Ishikawa (cell line): ENCODE measurements around the gene SRSF12.

Experiments
- CEBPB ChIP-seq: IDR thresholded peaks from 2 replicates; pipeline ENCODE4 v1.6.1; 2012
- CREB1 ChIP-seq: IDR thresholded peaks from 2 replicates; pipeline ENCODE4 v1.6.1; 2012; ENCODE audit warnings: low read depth
- EGR1 ChIP-seq: IDR thresholded peaks from 2 replicates; pipeline ENCODE4 v1.6.1; 2012
- EP300 ChIP-seq: IDR thresholded peaks from 2 replicates; pipeline ENCODE4 v1.6.1; 2012; ENCODE audit warnings: borderline replicate concordance
- FOXM1 ChIP-seq: IDR thresholded peaks from 2 replicates; pipeline ENCODE4 v1.6.1; 2012; ENCODE audit warnings: low read depth, borderline replicate concordance
- NFIC ChIP-seq: IDR thresholded peaks from 2 replicates; pipeline ENCODE4 v1.6.1; 2012
- RAD21 ChIP-seq: IDR thresholded peaks from 2 replicates; pipeline ENCODE4 v1.6.1; 2012; ENCODE audit warnings: low read depth
- TAF1 ChIP-seq: IDR thresholded peaks from 2 replicates; pipeline ENCODE4 v1.6.1; 2012; ENCODE audit warnings: low read depth, mild to moderate bottlenecking
- TCF12 ChIP-seq: IDR thresholded peaks from 2 replicates; pipeline ENCODE4 v1.6.1; 2012; ENCODE audit warnings: low read depth
- TEAD4 ChIP-seq: IDR thresholded peaks from 2 replicates; pipeline ENCODE4 v1.6.1; 2012
- YY1 ChIP-seq: IDR thresholded peaks from 2 replicates; pipeline ENCODE4 v1.6.1; 2012; ENCODE audit warnings: low read depth
- ZBTB7A ChIP-seq: IDR thresholded peaks from 2 replicates; pipeline ENCODE4 v1.6.1; 2012; ENCODE audit warnings: low read depth
- TF ChIP-seq, protein P1 (sequence below): IDR thresholded peaks from 2 replicates; pipeline ENCODE4 v1.6.1; 2012
- TF ChIP-seq, protein P2 (sequence below): IDR thresholded peaks from 2 replicates; pipeline ENCODE4 v1.6.1; 2012; ENCODE audit warnings: low read depth, mild to moderate bottlenecking
- TF ChIP-seq, protein P3 (sequence below): IDR thresholded peaks from 2 replicates; pipeline ENCODE4 v1.6.1; 2012

The SRSF12 gene

GRCh38 chr6:89117211-89118108 lies at the start of gene SRSF12:
TSS of gene SRSF12 (minus strand) at chr6:89118071. CDS start at chr6:89117887, 184 bp downstream.
- no peak for TF ChIP-seq EGR1
- TF ChIP-seq CREB1: no peak
- peak; percentile 29; the same call in 1 of the 2 replicates for TF ChIP-seq YY1
- peak; percentile 64; the same call in 1 of the 2 replicates for TF ChIP-seq ZBTB7A
- TF ChIP-seq, protein P1, sequence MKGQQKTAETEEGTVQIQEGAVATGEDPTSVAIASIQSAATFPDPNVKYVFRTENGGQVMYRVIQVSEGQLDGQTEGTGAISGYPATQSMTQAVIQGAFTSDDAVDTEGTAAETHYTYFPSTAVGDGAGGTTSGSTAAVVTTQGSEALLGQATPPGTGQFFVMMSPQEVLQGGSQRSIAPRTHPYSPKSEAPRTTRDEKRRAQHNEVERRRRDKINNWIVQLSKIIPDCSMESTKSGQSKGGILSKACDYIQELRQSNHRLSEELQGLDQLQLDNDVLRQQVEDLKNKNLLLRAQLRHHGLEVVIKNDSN: no peak
- TF ChIP-seq TCF12: no peak
- TF ChIP-seq CEBPB: no peak
- TF ChIP-seq, protein P2, sequence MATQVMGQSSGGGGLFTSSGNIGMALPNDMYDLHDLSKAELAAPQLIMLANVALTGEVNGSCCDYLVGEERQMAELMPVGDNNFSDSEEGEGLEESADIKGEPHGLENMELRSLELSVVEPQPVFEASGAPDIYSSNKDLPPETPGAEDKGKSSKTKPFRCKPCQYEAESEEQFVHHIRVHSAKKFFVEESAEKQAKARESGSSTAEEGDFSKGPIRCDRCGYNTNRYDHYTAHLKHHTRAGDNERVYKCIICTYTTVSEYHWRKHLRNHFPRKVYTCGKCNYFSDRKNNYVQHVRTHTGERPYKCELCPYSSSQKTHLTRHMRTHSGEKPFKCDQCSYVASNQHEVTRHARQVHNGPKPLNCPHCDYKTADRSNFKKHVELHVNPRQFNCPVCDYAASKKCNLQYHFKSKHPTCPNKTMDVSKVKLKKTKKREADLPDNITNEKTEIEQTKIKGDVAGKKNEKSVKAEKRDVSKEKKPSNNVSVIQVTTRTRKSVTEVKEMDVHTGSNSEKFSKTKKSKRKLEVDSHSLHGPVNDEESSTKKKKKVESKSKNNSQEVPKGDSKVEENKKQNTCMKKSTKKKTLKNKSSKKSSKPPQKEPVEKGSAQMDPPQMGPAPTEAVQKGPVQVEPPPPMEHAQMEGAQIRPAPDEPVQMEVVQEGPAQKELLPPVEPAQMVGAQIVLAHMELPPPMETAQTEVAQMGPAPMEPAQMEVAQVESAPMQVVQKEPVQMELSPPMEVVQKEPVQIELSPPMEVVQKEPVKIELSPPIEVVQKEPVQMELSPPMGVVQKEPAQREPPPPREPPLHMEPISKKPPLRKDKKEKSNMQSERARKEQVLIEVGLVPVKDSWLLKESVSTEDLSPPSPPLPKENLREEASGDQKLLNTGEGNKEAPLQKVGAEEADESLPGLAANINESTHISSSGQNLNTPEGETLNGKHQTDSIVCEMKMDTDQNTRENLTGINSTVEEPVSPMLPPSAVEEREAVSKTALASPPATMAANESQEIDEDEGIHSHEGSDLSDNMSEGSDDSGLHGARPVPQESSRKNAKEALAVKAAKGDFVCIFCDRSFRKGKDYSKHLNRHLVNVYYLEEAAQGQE: no peak
- no peak for TF ChIP-seq RAD21
- TF ChIP-seq NFIC: no peak
- TF ChIP-seq EP300: no peak
- TF ChIP-seq, protein P3, sequence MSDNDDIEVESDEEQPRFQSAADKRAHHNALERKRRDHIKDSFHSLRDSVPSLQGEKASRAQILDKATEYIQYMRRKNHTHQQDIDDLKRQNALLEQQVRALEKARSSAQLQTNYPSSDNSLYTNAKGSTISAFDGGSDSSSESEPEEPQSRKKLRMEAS: peak; percentile 53; the same call in 1 of the 2 replicates

- no peak for TF ChIP-seq EP300
- TF ChIP-seq EGR1: no peak
- TF ChIP-seq FOXM1: no peak
These were observed 44.1 kb upstream of the SRSF12 start for GRCh38 chr6:89162047-89162371.

- TF ChIP-seq TAF1 (no peak), CREB1 (no peak), FOXM1 (no peak), YY1 (no peak), EGR1 (no peak), NFIC (no peak), CEBPB (no peak), TEAD4 (no peak), RAD21 (no peak), ZBTB7A (no peak), TCF12 (no peak), EP300 (no peak)
- TF ChIP-seq, protein P3: no peak
- TF ChIP-seq, protein P1: no peak
- TF ChIP-seq, protein P2: no peak
These were observed 43.6 kb upstream of the SRSF12 start for GRCh38 chr6:89161326-89162046.

DNA sequence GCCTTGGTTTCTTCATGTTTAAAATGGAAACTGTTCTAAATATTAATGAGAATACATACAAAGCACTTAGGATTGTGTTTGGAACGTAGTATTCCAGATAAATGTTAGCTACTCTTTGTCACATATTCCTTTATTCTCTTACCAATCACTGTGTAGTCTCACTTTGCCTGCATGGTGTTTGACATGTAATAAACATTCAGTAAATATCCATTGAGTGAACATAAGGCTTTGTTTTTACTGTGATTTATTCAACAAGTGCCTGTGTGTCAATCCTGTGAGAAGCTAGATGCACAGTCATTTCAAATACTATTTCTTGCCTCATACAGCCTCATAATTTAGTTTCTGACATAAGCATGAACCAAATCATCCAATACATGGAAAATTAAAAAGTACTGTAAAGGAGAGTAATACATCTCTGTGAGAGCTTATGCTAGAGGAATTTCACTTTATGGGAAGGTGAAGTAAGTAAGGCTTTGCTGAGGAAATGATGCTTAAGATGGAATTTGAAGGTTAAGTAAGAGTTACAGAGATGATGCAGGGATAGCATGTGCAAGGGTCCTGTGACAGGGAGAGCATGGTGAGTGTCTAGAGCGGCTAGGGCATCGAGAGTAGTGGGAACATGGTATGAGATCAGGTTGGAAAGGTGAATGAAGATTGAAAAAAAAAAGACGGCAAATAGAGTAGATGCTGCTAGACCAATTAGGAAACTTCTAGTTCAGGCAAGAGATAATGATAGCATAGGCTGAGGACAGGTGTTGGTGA lies 42.6 kb upstream of the SRSF12 start:
- TF ChIP-seq CREB1: no peak
- TF ChIP-seq, protein P2: no peak
- no peak for TF ChIP-seq RAD21
- no peak for TF ChIP-seq YY1
- TF ChIP-seq ZBTB7A: no peak
- TF ChIP-seq TEAD4: no peak
- no peak for TF ChIP-seq NFIC
- TF ChIP-seq, protein P3: no peak
- no peak for TF ChIP-seq TAF1
- TF ChIP-seq CEBPB: no peak
- no peak for TF ChIP-seq EP300
- TF ChIP-seq EGR1: no peak
- no peak for TF ChIP-seq TCF12
- TF ChIP-seq FOXM1: no peak
- TF ChIP-seq, protein P1: no peak
